ENCODE data around the gene GALNT3. TPM values are rescaled to one million over a fixed set of nuclear protein-coding genes. Genes with fewer than 3 reads are reported as not detected.

Gene GALNT3
- total and polyA plus RNA-seq, 5 donors = 0.24 to 0.59 (median 0.31) TPM

- Histone ChIP-seq H3K9me3 (ENCODE audit: control insufficient read depth, low read length) (no peaks in the 10 kb centered on the region), H3K4me1 (ENCODE audit: control insufficient read depth, insufficient read depth, low read length) (no peaks in the 10 kb centered on the region), H3K27ac (ENCODE audit: low read length) (no peak overlapping the region), H3K4me3 (ENCODE audit: low read length) (peak overlapping the region; percentile 37), H3K27me3 (ENCODE audit: control insufficient read depth, insufficient read depth) (no peaks in the 10 kb centered on the region)
- intact Hi-C loops (cut with DNase I) = no loop called here
- WGBS = 8% methylated on average over 18 of the region's 18 CpGs
- peak in 2 of 3 donors; percentile 13 to 51 for DNase-seq
- peak; percentile 70 to 76 for ATAC-seq
Measured at GRCh38 chr2:165794536-165794928, 485 bp upstream of the GALNT3 start.

GRCh38 chr2:165793161-165793778 lies 777 bp downstream of the GALNT3 start:
- Histone ChIP-seq H3K9me3 (ENCODE audit: control insufficient read depth, low read length) (no peaks in the 10 kb centered on the region), H3K27ac (ENCODE audit: low read length) (no peak overlapping the region), H3K4me1 (ENCODE audit: control insufficient read depth, insufficient read depth, low read length) (no peaks in the 10 kb centered on the region), H3K27me3 (ENCODE audit: control insufficient read depth, insufficient read depth) (no peaks in the 10 kb centered on the region), H3K4me3 (ENCODE audit: low read length) (peak overlapping the region; percentile 37)
- ATAC-seq (peak in 1 of 2 donors; percentile 43), DNase-seq (peak in 2 of 3 donors; percentile 10 to 40)
- intact Hi-C loops (cut with DNase I) = no loop called here
- WGBS = 14% methylated on average over 35 of the region's 35 CpGs

GRCh38 chr2:165792104-165792454 lies 2.0 kb downstream of the GALNT3 start:
- Histone ChIP-seq H3K4me3 (ENCODE audit: low read length) (no peak overlapping the region), H3K27me3 (ENCODE audit: control insufficient read depth, insufficient read depth) (no peaks in the 10 kb centered on the region), H3K27ac (ENCODE audit: low read length) (no peak overlapping the region), H3K9me3 (ENCODE audit: control insufficient read depth, low read length) (no peaks in the 10 kb centered on the region), H3K4me1 (ENCODE audit: control insufficient read depth, insufficient read depth, low read length) (no peaks in the 10 kb centered on the region)
- WGBS = 46% methylated on average over 1 of the region's 1 CpG
- ATAC-seq (no peak), DNase-seq (no peak)
- intact Hi-C loops (cut with DNase I) = no loop called here

- no peaks in the 10 kb centered on the region for H3K4me1 ChIP-seq (ENCODE audit: control insufficient read depth, insufficient read depth, low read length)
- H3K27ac ChIP-seq (ENCODE audit: low read length) = no peak overlapping the region
- no peak for ATAC-seq
- 71% methylated on average over 2 of the region's 2 CpGs for WGBS
- H3K9me3 ChIP-seq (ENCODE audit: control insufficient read depth, low read length) = no peaks in the 10 kb centered on the region
- no peak overlapping the region for H3K4me3 ChIP-seq (ENCODE audit: low read length)
- intact Hi-C loops (cut with DNase I) = no loop called here
- DNase-seq = no peak
- no peaks in the 10 kb centered on the region for H3K27me3 ChIP-seq (ENCODE audit: control insufficient read depth, insufficient read depth)
Measured at GRCh38 chr2:165791421-165792103, 2.5 kb downstream of the GALNT3 start.

DNA sequence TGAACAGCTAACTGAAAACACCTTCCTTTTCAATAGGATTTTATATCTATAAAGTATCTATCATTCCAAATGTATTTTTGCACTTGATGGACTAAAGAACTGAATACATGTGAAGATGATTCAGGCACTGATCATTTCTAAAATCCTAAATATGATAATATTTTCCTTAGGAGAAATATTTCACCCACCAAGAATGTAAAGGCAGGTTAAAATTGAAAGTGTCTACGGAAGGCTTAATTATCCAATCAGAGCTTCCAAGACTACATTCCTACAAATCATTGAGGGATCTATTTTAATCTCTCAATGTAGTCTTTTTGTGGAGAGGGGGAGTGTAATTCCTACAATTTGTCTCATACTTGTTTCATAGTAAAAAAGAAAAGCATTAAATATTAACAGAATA lies 3.6 kb downstream of the GALNT3 start:
- Histone ChIP-seq H3K4me3 (ENCODE audit: low read length) (no peak overlapping the region), H3K27me3 (ENCODE audit: control insufficient read depth, insufficient read depth) (no peaks in the 10 kb centered on the region), H3K9me3 (ENCODE audit: control insufficient read depth, low read length) (no peaks in the 10 kb centered on the region), H3K4me1 (ENCODE audit: control insufficient read depth, insufficient read depth, low read length) (no peaks in the 10 kb centered on the region), H3K27ac (ENCODE audit: low read length) (no peak overlapping the region)
- intact Hi-C loops (cut with DNase I) = no loop called here
- no peak for ATAC-seq
- no peak for DNase-seq
- 94% methylated on average over 1 of the region's 1 CpG for WGBS

DNA sequence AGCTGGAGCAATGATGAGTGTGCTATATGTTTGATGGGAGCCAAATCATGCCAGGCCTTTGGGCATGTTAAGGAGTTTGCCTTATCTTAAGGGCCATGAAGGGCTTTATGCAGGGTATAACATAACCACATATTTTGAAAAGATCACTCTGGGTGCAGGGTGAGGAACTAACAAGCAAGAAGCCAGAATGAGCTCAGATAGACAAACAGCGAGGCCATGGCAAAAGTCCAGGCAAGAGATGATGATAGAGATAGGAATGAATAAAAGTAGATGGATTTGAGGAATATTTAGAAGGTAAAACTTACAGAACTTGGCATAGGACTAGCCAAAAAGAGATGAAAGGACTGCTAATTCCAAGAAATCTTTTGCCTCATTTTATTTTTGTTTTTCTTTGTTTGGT lies 6.7 kb downstream of the GALNT3 start:
- no peaks in the 10 kb centered on the region for H3K27me3 ChIP-seq (ENCODE audit: control insufficient read depth, insufficient read depth)
- H3K9me3 ChIP-seq (ENCODE audit: control insufficient read depth, low read length) = no peaks in the 10 kb centered on the region
- H3K4me3 ChIP-seq (ENCODE audit: low read length) = no peak overlapping the region
- H3K27ac ChIP-seq (ENCODE audit: low read length) = no peak overlapping the region
- WGBS = 67% methylated on average over 1 of the region's 1 CpG
- DNase-seq (no peak), ATAC-seq (no peak)
- H3K4me1 ChIP-seq (ENCODE audit: control insufficient read depth, insufficient read depth, low read length) = no peaks in the 10 kb centered on the region
- intact Hi-C loops (cut with DNase I) = no loop called here

- WGBS = 94% methylated on average over 4 of the region's 4 CpGs
- Histone ChIP-seq H3K27ac (ENCODE audit: low read length) (no peak overlapping the region), H3K4me3 (ENCODE audit: low read length) (no peak overlapping the region), H3K27me3 (ENCODE audit: control insufficient read depth, insufficient read depth) (no peaks in the 10 kb centered on the region), H3K9me3 (ENCODE audit: control insufficient read depth, low read length) (no peaks in the 10 kb centered on the region), H3K4me1 (ENCODE audit: control insufficient read depth, insufficient read depth, low read length) (no peaks in the 10 kb centered on the region)
- DNase-seq (no peak), ATAC-seq (no peak)
- intact Hi-C loops (cut with DNase I) = no loop called here
Measured at GRCh38 chr2:165779706-165780105, 14.3 kb downstream of the GALNT3 start.

DNA sequence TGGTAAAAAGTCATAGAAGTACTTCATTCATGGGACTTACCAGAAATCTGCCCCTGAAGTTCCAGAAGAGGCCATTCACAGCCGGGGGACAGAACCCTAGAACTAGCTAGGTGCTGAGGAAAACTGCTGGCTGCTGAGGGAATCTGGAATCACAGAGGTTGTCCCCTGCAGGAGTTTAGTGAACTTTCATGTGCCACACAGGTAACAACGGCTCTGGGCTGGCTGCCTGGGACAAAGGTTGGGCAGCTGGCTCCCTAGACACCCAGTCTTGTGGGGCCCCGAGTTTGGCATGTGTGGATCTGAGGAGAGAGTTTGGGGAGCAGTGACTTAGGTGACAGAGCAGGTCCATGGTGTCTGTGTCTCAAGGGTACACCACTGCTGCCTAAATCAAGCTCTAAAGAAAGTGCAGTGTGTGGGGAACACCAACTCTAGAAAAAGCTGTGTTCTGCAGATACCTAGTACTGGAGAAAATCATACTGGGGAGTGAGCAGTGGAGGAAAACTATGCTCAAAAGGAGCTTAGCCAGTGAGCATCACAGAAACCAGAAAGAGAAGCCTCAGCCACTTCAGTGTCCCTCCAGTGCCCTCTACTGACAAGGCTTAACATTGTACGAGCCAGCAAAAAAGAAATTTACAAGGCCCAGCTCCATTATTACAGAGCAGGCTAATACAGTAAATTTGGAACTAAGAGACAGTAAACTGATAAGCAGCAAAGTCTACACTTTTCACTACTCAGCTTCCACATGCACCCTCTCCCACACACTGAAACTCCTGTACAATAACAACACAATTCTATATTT lies 15.2 kb downstream of the GALNT3 start:
- no peak for ATAC-seq
- WGBS = 98% methylated on average over 4 of the region's 4 CpGs
- no peak for DNase-seq
- Histone ChIP-seq H3K4me1 (ENCODE audit: control insufficient read depth, insufficient read depth, low read length) (no peaks in the 10 kb centered on the region), H3K27me3 (ENCODE audit: control insufficient read depth, insufficient read depth) (no peaks in the 10 kb centered on the region), H3K4me3 (ENCODE audit: low read length) (no peak overlapping the region), H3K9me3 (ENCODE audit: control insufficient read depth, low read length) (no peaks in the 10 kb centered on the region), H3K27ac (ENCODE audit: low read length) (no peak overlapping the region)
- intact Hi-C loops (cut with DNase I) = no loop called here

DNA sequence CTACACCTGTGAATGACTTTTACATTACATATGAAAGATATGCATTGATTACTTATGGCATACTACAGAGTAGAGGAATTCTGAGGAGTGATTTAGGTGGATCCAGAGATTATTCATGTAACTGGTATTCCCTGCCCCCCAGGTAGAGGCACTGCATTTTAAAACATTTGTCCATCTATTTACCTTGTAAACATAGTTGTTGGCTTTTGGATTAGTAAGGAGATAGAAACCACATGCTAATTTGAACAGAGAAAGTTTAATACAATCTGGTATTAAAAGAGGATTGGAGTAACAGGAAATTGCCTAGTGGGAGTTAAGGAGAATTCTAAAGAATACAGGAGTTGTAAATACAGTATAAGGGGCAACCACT lies 15.9 kb downstream of the GALNT3 start:
- H3K4me3 ChIP-seq (ENCODE audit: low read length) = no peak overlapping the region
- H3K27me3 ChIP-seq (ENCODE audit: control insufficient read depth, insufficient read depth) = no peaks in the 10 kb centered on the region
- intact Hi-C loops (cut with DNase I) = no loop called here
- ATAC-seq (no peak), DNase-seq (no peak)
- H3K4me1 ChIP-seq (ENCODE audit: control insufficient read depth, insufficient read depth, low read length) = no peaks in the 10 kb centered on the region
- H3K27ac ChIP-seq (ENCODE audit: low read length) = no peak overlapping the region
- no peaks in the 10 kb centered on the region for H3K9me3 ChIP-seq (ENCODE audit: control insufficient read depth, low read length)

DNA sequence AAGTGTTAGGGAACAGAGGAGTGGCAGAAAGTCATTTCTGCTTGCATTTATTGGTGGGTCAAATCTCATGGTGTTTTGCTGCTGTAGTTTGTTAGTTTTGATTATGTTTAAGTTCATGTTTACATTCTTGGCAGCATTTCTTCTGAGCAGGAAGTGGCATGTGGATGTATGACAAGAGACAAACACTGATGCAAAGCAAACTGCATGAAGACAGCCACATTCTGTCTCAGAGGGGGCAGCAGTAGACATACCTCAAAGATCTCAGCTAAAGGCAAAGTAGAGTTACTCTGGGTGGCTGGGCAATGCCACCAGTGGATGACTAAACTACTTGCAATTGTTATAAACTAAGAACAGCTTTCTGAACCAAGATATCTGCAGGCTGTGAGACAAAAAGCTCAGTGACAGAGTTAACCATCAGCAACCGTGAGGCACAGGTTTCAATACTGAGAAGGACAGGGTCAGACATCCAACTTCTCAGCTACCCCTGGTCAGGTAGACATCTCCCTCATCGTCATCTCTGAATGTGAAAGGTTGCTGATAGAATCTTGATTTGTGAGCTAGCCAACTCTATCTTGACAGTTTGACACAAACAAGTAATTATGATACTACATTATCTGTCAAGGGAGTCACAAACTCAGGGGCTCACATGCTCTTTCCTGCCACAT lies 16.4 kb downstream of the GALNT3 start:
- H3K4me3 ChIP-seq (ENCODE audit: low read length) = no peak overlapping the region
- no peaks in the 10 kb centered on the region for H3K9me3 ChIP-seq (ENCODE audit: control insufficient read depth, low read length)
- intact Hi-C loops (cut with DNase I) = no loop called here
- no peak for DNase-seq
- WGBS = 82% methylated on average over 2 of the region's 2 CpGs
- no peak overlapping the region for H3K27ac ChIP-seq (ENCODE audit: low read length)
- H3K27me3 ChIP-seq (ENCODE audit: control insufficient read depth, insufficient read depth) = no peaks in the 10 kb centered on the region
- no peak for ATAC-seq
- no peaks in the 10 kb centered on the region for H3K4me1 ChIP-seq (ENCODE audit: control insufficient read depth, insufficient read depth, low read length)

- ATAC-seq (no peak), DNase-seq (no peak)
- no peaks in the 10 kb centered on the region for H3K4me1 ChIP-seq (ENCODE audit: control insufficient read depth, insufficient read depth, low read length)
- no peaks in the 10 kb centered on the region for H3K9me3 ChIP-seq (ENCODE audit: control insufficient read depth, low read length)
- H3K27ac ChIP-seq (ENCODE audit: low read length) = no peak overlapping the region
- no peaks in the 10 kb centered on the region for H3K27me3 ChIP-seq (ENCODE audit: control insufficient read depth, insufficient read depth)
- no peak overlapping the region for H3K4me3 ChIP-seq (ENCODE audit: low read length)
- intact Hi-C loops (cut with DNase I) = no loop called here
Measured at GRCh38 chr2:165776796-165777195, 17.3 kb downstream of the GALNT3 start.
